CD4-positive, CD25-positive, alpha-beta regulatory T cell (primary cell): ENCODE measurements around the gene NME4. TPM values are rescaled to one million over a fixed set of nuclear protein-coding genes. Genes with fewer than 3 reads are reported as not detected.
"Not testable (repeated sequence)": the region's sequence is repeated elsewhere in the genome, so short reads cannot be mapped to it uniquely, and the experiment has no call there.

Source experiments
- ATAC-seq, 2 donors: fragments of 150-1000 bp; cut with Tn5 transposase; one replicate each; pipeline ENCODE4 v1.10.0; 2021; ENCODE audit warnings: low read depth in 2 of 2, moderate number of reproducible peaks in 2 of 2, moderate library complexity in 1 of 2
- DNase-seq, 3 donors: peaks; one replicate each; pipeline versions ENCODE4 v3.0.0 to v3.0.0-alpha.2; 2012 to 2022; ENCODE audit warnings: mixed read lengths in 1 of 3
- H3K27ac ChIP-seq: one replicate; pipeline ENCODE4 v1.7.0; 2013; ENCODE audit warnings: mild to moderate bottlenecking, low read length; ENCODE audit not compliant: insufficient read depth, poor library complexity, severe bottlenecking
- H3K27me3 ChIP-seq: one replicate; pipeline ENCODE4 v1.7.0; 2013; ENCODE audit warnings: low read length; ENCODE audit not compliant: control insufficient read depth, insufficient read depth
- H3K36me3 ChIP-seq: one replicate; pipeline ENCODE4 v1.7.0; 2013; ENCODE audit warnings: mild to moderate bottlenecking, low read length, moderate library complexity; ENCODE audit not compliant: control insufficient read depth, insufficient read depth
- H3K4me1 ChIP-seq: 2 replicates; pipeline ENCODE4 v1.7.0; 2013; ENCODE audit warnings: mild to moderate bottlenecking, low read length; ENCODE audit not compliant: insufficient read depth, control insufficient read depth, poor library complexity, severe bottlenecking
- H3K4me3 ChIP-seq: one replicate; pipeline ENCODE4 v1.7.0; 2013; ENCODE audit warnings: low read depth, mild to moderate bottlenecking, low read length, moderate library complexity
- H3K9me3 ChIP-seq, 2 experiments: 1 replicate in 1 of 2; 2 replicates in 1 of 2; pipeline ENCODE4 v1.7.0; 2013; ENCODE audit warnings: low read length in 2 of 2, mild to moderate bottlenecking in 1 of 2, moderate library complexity in 1 of 2; ENCODE audit not compliant: control insufficient read depth in 2 of 2
- H3K27ac Mint-ChIP-seq, 3 donors: one replicate each; pipeline ENCODE4 v1.8.0; 2020 to 2022; ENCODE audit warnings: mild to moderate bottlenecking in 3 of 3, mixed read lengths in 3 of 3, moderate library complexity in 2 of 3
- H3K27me3 Mint-ChIP-seq: one replicate; pipeline ENCODE4 v1.8.0; 2022; ENCODE audit warnings: mild to moderate bottlenecking, mixed read lengths
- H3K36me3 Mint-ChIP-seq: one replicate; pipeline ENCODE4 v1.8.0; 2020; ENCODE audit warnings: mixed read lengths
- H3K4me1 Mint-ChIP-seq, 4 donors: one replicate each; pipeline ENCODE4 v1.8.0; 2020 to 2022; ENCODE audit warnings: mixed read lengths in 4 of 4, mild to moderate bottlenecking in 1 of 4
- H3K4me3 Mint-ChIP-seq, 4 donors: one replicate each; pipeline ENCODE4 v1.8.0; 2020 to 2022; ENCODE audit warnings: mild to moderate bottlenecking in 4 of 4, mixed read lengths in 4 of 4, moderate library complexity in 3 of 4
- H3K9me3 Mint-ChIP-seq, 7 donors: one replicate each; pipeline ENCODE4 v1.8.0; 2020 to 2022; ENCODE audit warnings: mixed read lengths in 7 of 7, mild to moderate bottlenecking in 3 of 7, moderate library complexity in 2 of 7
- polyA plus RNA-seq, 4 donors: library from polyadenylated mRNA; unstranded; fragments of 300-500 nt; fragmentation: Illumina TruSeq; gene quantifications; one replicate each; pipeline ENCODE4 v1.2.3, GENCODE V29; 2021
- total RNA-seq: library from RNA; stranded (reverse); gene quantifications from one replicate; pipeline ENCODE4 v1.2.3, GENCODE V29; 2022

The NME4 gene
- total and polyA plus RNA-seq, 5 donors from 2014 or later = 6.7 to 29.8 (median 16.7) TPM

DNA sequence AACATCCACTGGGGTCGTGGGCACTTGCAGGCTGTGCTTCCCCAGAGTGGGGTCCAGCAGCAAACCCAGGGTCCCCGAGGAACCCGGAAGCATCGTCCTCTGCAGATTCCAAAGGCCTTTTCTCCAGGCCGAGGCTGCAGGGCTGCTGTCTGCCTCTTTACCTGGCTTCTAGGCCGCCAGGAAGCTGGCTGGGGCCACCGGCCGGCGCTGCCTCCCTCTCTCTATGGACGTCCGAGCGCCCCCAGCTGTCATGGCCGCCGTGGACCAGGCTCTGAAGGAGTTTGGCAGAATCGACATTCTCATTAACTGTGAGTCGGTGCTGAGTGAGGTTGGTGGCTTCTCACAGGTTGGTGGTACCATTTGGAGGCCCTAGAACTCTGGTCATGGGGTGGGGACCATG, 10.3 kb downstream of the NME4 start:
- Mint-ChIP-seq H3K4me3 (no peak overlapping the region), H3K4me1 (no peaks in the 10 kb centered on the region)

DNA sequence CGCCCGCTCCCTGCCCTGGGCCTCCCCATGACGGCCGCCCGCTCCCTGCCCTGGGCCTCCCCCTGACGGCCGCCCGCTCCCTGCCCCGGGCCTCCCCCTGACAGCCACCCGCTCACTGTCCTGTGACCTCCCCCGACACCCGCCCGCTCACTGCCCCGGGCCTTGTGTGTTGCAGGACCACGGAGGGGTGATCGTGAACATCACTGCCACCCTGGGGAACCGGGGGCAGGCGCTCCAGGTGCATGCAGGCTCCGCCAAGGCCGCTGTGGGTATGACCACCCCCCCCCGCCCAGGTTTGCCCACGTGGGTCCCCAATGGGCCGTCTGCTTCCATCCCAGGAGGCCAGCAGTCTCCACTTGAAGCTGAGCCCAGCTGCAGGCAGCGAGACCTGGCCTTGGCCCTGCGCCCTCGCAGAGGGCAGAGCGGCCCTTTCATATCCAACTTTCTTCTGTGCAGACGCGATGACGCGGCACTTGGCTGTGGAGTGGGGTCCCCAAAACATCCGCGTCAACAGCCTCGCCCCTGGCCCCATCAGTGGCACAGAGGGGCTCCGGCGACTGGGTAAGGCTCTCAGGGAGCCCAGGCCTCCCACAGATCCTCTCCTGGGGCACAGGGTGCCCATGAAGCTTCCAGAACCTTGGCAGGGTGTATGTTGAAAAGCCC, 13.6 kb downstream of the NME4 start:
- no peak for ATAC-seq
- Mint-ChIP-seq H3K9me3 (no peaks in the 10 kb centered on the region), H3K4me1 (no peaks in the 10 kb centered on the region)

More for the DNA sequence above, 10.3 kb downstream of the NME4 start:
- H3K27ac Mint-ChIP-seq = no peak overlapping the region
- no peak for DNase-seq
- Histone ChIP-seq H3K27me3 (no peaks in the 10 kb centered on the region), H3K27ac (no peak overlapping the region), H3K4me3 (no peak overlapping the region), H3K9me3 (no peaks in the 10 kb centered on the region), H3K36me3 (no peaks in the 10 kb centered on the region), H3K4me1 (no peaks in the 10 kb centered on the region)
- H3K36me3 Mint-ChIP-seq = no peaks in the 10 kb centered on the region
- no peaks in the 10 kb centered on the region for H3K27me3 Mint-ChIP-seq
- no peaks in the 10 kb centered on the region for H3K9me3 Mint-ChIP-seq
- no peak for ATAC-seq

DNA sequence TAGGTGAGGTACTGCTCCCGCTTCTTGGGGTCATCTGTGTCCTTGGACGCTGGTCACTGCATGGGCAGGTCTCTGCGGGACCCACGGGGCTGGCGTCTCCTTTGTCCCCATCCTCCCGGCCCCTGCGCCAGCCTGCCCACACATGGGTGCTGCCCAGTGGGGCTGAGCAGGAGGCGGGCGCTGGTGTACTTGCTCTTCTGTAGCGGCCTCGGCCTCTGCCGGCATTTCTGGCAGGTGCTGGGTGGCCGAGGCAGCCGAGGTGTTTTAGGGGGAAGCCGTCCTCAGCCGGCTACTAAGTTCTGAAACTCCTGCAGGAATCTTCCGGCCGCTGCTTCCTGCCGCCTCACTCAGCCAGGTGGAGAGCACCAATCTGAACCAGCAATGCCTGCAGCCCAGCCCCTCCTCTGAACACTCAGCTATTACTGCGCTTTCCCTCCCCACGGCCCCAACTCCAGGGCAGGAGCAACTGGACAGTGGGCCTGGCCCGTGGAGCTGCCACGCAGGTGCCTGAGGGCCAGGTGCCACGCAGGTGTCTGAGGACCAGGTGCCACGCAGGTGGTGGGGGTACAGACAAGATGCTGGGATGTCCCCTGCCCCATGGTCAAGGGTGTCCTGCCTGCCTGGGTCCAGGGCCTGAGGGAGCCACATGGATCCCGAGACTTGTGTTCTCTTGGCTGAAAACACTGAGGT, 14.7 kb downstream of the NME4 start:
- H3K27me3 Mint-ChIP-seq = no peaks in the 10 kb centered on the region
- DNase-seq (no peak), ATAC-seq (no peak)
- Histone ChIP-seq H3K27me3 (no peaks in the 10 kb centered on the region), H3K4me3 (no peak overlapping the region), H3K9me3 (no peaks in the 10 kb centered on the region), H3K27ac (no peak overlapping the region), H3K4me1 (no peaks in the 10 kb centered on the region), H3K36me3 (no peaks in the 10 kb centered on the region)
- no peaks in the 10 kb centered on the region for H3K4me1 Mint-ChIP-seq
- H3K9me3 Mint-ChIP-seq = no peaks in the 10 kb centered on the region
- H3K27ac Mint-ChIP-seq = no peak overlapping the region
- H3K4me3 Mint-ChIP-seq = no peak overlapping the region
- H3K36me3 Mint-ChIP-seq = no peaks in the 10 kb centered on the region

More for the DNA sequence above, 13.6 kb downstream of the NME4 start:
- H3K27me3 Mint-ChIP-seq = no peaks in the 10 kb centered on the region
- Histone ChIP-seq H3K27me3 (no peaks in the 10 kb centered on the region), H3K4me3 (no peak overlapping the region), H3K9me3 (no peaks in the 10 kb centered on the region), H3K36me3 (no peaks in the 10 kb centered on the region), H3K27ac (no peak overlapping the region), H3K4me1 (no peaks in the 10 kb centered on the region)
- no peak overlapping the region for H3K27ac Mint-ChIP-seq
- no peak for DNase-seq
- no peaks in the 10 kb centered on the region for H3K36me3 Mint-ChIP-seq
- no peak overlapping the region for H3K4me3 Mint-ChIP-seq

DNA sequence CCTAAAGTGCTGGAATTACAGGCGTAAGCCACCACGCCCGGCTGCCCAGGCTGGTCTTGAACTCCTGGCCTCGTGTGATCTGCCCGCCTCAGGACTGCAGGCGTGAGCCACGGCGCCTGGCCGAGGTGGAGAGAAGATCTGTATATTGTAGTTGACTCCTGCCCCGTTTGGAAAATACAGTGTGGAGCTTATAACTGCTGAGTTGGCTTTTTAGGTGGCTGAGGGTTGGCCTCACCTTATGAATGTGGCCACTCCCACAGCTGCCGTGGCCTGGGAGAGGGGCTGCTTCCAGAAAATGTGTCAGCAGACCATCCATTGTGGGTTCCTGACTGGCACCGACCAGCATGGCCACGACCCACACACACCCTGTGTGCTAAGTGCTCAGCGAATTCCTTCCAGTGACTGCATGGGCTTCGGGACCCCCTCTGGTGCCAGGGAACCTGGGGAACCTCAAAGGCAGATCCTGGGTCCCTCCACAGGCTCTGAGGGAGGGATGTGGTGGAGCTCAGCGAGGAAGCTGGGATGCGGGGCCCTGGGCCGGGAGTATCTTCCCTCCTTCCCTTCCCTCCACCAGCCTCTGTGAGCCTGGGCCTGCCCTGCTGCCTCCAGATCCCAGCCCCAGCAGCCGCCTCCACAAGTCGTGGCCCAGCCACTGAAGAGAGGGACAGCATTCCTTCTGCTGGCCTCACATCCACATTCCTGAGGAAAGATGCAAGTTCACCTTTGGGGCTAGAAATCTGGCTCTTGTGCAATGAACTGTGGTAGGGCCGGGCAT, 17.6 kb downstream of the NME4 start:
- H3K27ac ChIP-seq = no peak overlapping the region
- no peaks in the 10 kb centered on the region for H3K4me1 ChIP-seq
- no peak overlapping the region for H3K4me3 ChIP-seq
- Mint-ChIP-seq H3K4me3 (no peak overlapping the region), H3K9me3 (no peaks in the 10 kb centered on the region), H3K4me1 (no peaks in the 10 kb centered on the region), H3K36me3 (no peaks in the 10 kb centered on the region), H3K27ac (no peak overlapping the region), H3K27me3 (no peaks in the 10 kb centered on the region)
- H3K9me3 ChIP-seq = no peaks in the 10 kb centered on the region
- no peaks in the 10 kb centered on the region for H3K27me3 ChIP-seq
- ATAC-seq (no peak), DNase-seq (no peak)
- H3K36me3 ChIP-seq = no peaks in the 10 kb centered on the region

DNA sequence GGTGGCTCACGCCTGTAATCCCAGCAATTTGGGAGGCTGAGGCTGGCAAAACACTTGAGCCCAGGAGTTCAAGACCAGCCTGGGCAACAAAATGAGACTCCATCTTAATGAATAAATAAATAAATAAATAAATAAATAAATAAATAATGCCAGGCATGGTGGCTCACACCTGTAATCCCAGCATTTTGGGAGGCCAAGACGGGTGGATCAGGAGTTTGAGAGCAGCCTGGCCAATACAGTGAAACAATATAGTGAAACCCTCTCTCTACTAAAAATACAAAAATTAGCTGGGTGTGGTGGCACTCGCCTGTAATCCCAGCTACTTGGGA, 18.1 kb downstream of the NME4 start:
- DNase-seq, H3K27me3 Mint-ChIP-seq: not testable (repeated sequence)

DNA sequence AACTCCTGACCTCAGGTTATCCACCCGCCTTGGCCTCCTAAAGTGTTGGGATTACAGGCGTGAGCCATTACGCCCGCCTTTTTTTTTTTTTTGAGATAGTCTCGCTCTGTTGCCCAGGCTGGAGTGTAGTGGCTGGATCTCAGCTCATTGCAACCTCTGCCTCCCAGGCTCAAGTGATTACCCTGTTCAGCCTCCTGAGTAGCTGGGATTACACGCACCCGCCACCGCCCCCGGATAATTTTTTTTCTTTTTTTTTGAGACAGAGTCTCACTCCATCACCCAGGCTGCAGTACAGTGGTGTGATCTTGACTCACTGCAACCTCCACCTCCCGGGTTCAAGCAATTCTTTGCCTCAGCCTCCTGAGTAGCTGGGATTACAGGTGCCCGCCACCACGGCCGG, 25.2 kb downstream of the NME4 start:
- H3K4me1 ChIP-seq = peaks cover 19% of the 10 kb centered on the region
- not testable (repeated sequence) for H3K4me3 ChIP-seq, H3K27ac Mint-ChIP-seq, H3K36me3 ChIP-seq, H3K27ac ChIP-seq, H3K36me3 Mint-ChIP-seq, DNase-seq, H3K4me3 Mint-ChIP-seq, H3K27me3 Mint-ChIP-seq, H3K9me3 Mint-ChIP-seq, H3K9me3 ChIP-seq, H3K27me3 ChIP-seq, ATAC-seq
- H3K4me1 Mint-ChIP-seq = peaks cover 4 to 15% (median 13%) of the 10 kb centered on the region in 4 donors

More for the DNA sequence above, 18.1 kb downstream of the NME4 start:
- H3K36me3 Mint-ChIP-seq, H3K4me1 Mint-ChIP-seq, H3K36me3 ChIP-seq, H3K4me1 ChIP-seq, H3K27ac ChIP-seq, ATAC-seq, H3K27ac Mint-ChIP-seq, H3K9me3 ChIP-seq, H3K27me3 ChIP-seq, H3K9me3 Mint-ChIP-seq, H3K4me3 ChIP-seq, H3K4me3 Mint-ChIP-seq: not testable (repeated sequence)

DNA sequence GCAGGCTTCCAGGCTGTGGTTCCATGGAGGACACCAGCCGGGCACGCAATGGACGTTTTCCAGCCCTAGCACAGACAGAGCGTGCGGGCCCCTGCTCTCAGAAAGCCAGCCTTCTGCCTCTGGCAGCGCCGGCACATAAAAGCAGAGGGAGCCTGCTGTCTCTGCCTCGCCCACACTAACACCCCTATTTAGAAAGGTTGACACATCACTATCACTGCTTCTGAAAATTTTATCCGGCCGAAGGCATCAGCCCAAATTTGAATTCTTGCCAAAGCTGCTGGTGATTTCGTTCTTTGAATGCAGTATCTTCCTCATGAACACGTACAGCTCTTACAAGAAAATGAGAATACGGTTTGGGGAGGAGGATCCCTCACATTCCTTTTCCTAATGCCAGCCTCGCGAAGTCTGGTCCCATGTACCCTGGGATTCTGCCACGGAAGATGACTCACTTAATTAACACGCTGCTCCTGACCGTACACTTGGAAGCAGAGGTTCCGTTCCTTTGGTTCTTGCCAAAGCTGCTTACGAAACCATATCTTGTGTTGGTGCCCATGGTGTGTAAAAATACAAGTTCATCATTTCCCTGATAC, 27.1 kb downstream of the NME4 start:
- Mint-ChIP-seq H3K27ac (peak overlapping the region in 2 of 3 donors; percentile 78 to 85), H3K27me3 (peaks cover 8% of the 10 kb centered on the region), H3K36me3 (peaks cover 9% of the 10 kb centered on the region), H3K4me3 (peak overlapping the region; percentile 83 to 97 (median 92)), H3K9me3 (no peaks in the 10 kb centered on the region), H3K4me1 (peaks cover 15 to 34% (median 29%) of the 10 kb centered on the region in 4 donors)
- Histone ChIP-seq H3K9me3 (no peaks in the 10 kb centered on the region), H3K4me1 (peaks cover 24% of the 10 kb centered on the region), H3K27ac (no peak overlapping the region), H3K4me3 (no peak overlapping the region), H3K27me3 (no peaks in the 10 kb centered on the region), H3K36me3 (no peaks in the 10 kb centered on the region)
- no peak for ATAC-seq
- no peak for DNase-seq
